Smooth muscle cell (in vitro differentiated cells): ENCODE results near the gene COL4A2. TPM values are rescaled to one million over a fixed set of nuclear protein-coding genes. Genes with fewer than 3 reads are reported as not detected.

Source experiments
- DNase-seq: peaks from one replicate; lab custom pipeline; 2025; ENCODE audit not compliant: unreplicated experiment; lab: John Stamatoyannopoulos, UW
- H2AFZ ChIP-seq: fragments of 200-600 bp; sonication (generic); 2 replicates; pipeline ENCODE4 v1.6.0; 2016; ENCODE audit warnings: antibody characterized with exemption, low read depth, mild to moderate bottlenecking
- H3F3A ChIP-seq: fragments of 200-600 bp; sonication (generic); 2 replicates; pipeline ENCODE4 v1.6.0; 2017; ENCODE audit warnings: antibody characterized with exemption, low read depth
- H3K27ac ChIP-seq: fragments of 200-600 bp; sonication (generic); 2 replicates; pipeline ENCODE4 v1.5.1; 2016; ENCODE audit warnings: low read depth, mild to moderate bottlenecking
- H3K27me3 ChIP-seq: fragments of 200-600 bp; sonication (generic); 2 replicates; pipeline ENCODE4 v1.6.1; 2016; ENCODE audit warnings: low read depth, mild to moderate bottlenecking
- H3K36me3 ChIP-seq: fragments of 200-600 bp; sonication (generic); 2 replicates; pipeline ENCODE4 v1.5.1; 2016; ENCODE audit warnings: low read depth
- H3K4me1 ChIP-seq: fragments of 200-600 bp; sonication (generic); 2 replicates; pipeline ENCODE4 v1.5.1; 2016; ENCODE audit warnings: low read depth
- H3K4me2 ChIP-seq: fragments of 200-600 bp; sonication (generic); 2 replicates; pipeline ENCODE4 v1.6.0; 2016; ENCODE audit warnings: mild to moderate bottlenecking
- H3K4me3 ChIP-seq: fragments of 200-600 bp; sonication (generic); 2 replicates; pipeline ENCODE4 v1.5.1; 2016; ENCODE audit warnings: mild to moderate bottlenecking
- H3K79me2 ChIP-seq: fragments of 200-600 bp; sonication (generic); 2 replicates; pipeline ENCODE4 v1.6.0; 2016; ENCODE audit warnings: low read depth, mild to moderate bottlenecking
- H3K9ac ChIP-seq: fragments of 200-600 bp; sonication (generic); 2 replicates; pipeline ENCODE4 v1.6.0; 2016; ENCODE audit warnings: low read depth
- H3K9me3 ChIP-seq: fragments of 200-600 bp; sonication (generic); replicated peaks from 2 replicates; pipeline ENCODE4 v1.5.1; 2016; ENCODE audit warnings: low read depth
- H4K20me1 ChIP-seq: fragments of 200-600 bp; sonication (generic); 2 replicates; pipeline ENCODE4 v1.6.0; 2016; ENCODE audit warnings: low read depth
- WGBS: methylation state at CpG from one replicate; pipeline ENCODE4 v1.1.7; 2016; ENCODE audit warnings: low lambda C conversion rate; 5-methylcytosine and 5-hydroxymethylcytosine counted together
- polyA plus RNA-seq: library from polyadenylated mRNA; unstranded; fragments of >200 nt; fragmentation: Nextera tagmentation; extraction: Ambion mirVana; gene quantifications from 2 replicates; pipeline ENCODE4 v1.2.1, GENCODE V29; 2016
- total RNA-seq: library from RNA; depleted of rRNA; stranded (reverse); fragments of >200 nt; gene quantifications from 2 replicates; pipeline ENCODE4 v1.2.3, GENCODE V29; 2014
- TF ChIP-seq, protein P1 (sequence below): fragments of 200-600 bp; sonication (generic); IDR thresholded peaks from 2 replicates; pipeline ENCODE4 v1.5.1; 2017; ENCODE audit warnings: borderline replicate concordance, mild to moderate bottlenecking, antibody characterized with exemption; ENCODE audit not compliant: insufficient read depth, poor library complexity, severe bottlenecking

The COL4A2 gene
- total and polyA plus RNA-seq, 2 experiments from 2014 or later, result 1,456 to 2,786 TPM

DNA sequence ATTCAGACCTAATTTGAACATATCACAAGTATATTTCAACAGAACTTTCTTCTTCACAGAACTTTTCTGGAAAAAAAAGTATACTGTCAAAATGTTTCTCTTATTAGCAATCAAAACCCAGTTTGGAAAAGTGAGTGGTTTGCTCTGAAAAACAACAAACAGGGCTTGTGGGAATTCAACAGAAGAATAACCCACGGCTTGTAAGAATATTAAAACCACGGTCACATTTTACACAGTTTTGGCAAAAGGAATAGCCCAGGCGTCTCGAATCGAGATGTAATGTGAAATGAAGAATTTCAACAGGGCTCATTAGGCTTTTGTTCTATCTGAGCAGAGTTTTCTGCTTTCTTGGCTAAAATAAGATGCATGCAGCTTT is 70.7 kb downstream of the COL4A2 start:
- Histone ChIP-seq H3F3A (peaks cover 85% of the 10 kb centered on the region), H4K20me1 (peaks cover 66% of the 10 kb centered on the region), H3K4me1 (peaks cover 23% of the 10 kb centered on the region), H3K4me3 (no peak overlapping the region), H3K27me3 (no peaks in the 10 kb centered on the region), H3K9ac (no peak overlapping the region), H3K79me2 (peaks cover 90% of the 10 kb centered on the region), H3K9me3 (no peaks in the 10 kb centered on the region), H2AFZ (no peak overlapping the region), H3K36me3 (no peaks in the 10 kb centered on the region), H3K4me2 (peak overlapping the region; percentile 34), H3K27ac (peak overlapping the region; percentile 97)
- TF ChIP-seq, protein P1, sequence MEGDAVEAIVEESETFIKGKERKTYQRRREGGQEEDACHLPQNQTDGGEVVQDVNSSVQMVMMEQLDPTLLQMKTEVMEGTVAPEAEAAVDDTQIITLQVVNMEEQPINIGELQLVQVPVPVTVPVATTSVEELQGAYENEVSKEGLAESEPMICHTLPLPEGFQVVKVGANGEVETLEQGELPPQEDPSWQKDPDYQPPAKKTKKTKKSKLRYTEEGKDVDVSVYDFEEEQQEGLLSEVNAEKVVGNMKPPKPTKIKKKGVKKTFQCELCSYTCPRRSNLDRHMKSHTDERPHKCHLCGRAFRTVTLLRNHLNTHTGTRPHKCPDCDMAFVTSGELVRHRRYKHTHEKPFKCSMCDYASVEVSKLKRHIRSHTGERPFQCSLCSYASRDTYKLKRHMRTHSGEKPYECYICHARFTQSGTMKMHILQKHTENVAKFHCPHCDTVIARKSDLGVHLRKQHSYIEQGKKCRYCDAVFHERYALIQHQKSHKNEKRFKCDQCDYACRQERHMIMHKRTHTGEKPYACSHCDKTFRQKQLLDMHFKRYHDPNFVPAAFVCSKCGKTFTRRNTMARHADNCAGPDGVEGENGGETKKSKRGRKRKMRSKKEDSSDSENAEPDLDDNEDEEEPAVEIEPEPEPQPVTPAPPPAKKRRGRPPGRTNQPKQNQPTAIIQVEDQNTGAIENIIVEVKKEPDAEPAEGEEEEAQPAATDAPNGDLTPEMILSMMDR, result no peak
- no peak for DNase-seq
- 84% methylated on average over 5 of the region's 5 CpGs for WGBS

DNA sequence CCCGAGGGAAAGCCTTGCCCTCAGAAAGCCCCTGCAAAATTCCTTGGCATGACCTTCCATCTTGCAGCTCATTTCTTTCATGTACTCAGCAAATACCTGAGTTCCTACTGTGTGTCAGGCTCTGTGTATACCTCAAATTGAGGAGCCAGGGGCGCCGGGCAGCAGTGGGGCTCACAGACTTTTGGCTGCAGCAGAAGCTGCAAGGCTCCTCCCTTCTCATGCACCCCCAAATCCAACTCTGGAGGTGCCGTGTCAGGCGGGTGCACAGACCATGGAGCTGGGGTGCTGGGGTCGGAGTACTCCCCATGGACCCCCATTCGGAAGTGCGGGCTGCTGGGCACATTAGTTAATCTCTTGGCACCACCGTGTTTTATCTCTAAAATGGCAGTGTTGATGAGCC is 72.3 kb downstream of the COL4A2 start:
- Histone ChIP-seq H4K20me1 (peaks cover 51% of the 10 kb centered on the region), H3K79me2 (peaks cover 90% of the 10 kb centered on the region), H3K27ac (peak overlapping the region; percentile 97), H3K4me3 (no peak overlapping the region), H3K4me2 (peak overlapping the region; percentile 4), H2AFZ (no peak overlapping the region), H3K9ac (no peak overlapping the region), H3K36me3 (no peaks in the 10 kb centered on the region), H3F3A (peaks cover 87% of the 10 kb centered on the region), H3K27me3 (no peaks in the 10 kb centered on the region), H3K9me3 (no peaks in the 10 kb centered on the region), H3K4me1 (peaks cover 23% of the 10 kb centered on the region)
- TF ChIP-seq, protein P1, result no peak
- DNase-seq, result no peak
- WGBS, result 91% methylated on average over 9 of the region's 9 CpGs

DNA sequence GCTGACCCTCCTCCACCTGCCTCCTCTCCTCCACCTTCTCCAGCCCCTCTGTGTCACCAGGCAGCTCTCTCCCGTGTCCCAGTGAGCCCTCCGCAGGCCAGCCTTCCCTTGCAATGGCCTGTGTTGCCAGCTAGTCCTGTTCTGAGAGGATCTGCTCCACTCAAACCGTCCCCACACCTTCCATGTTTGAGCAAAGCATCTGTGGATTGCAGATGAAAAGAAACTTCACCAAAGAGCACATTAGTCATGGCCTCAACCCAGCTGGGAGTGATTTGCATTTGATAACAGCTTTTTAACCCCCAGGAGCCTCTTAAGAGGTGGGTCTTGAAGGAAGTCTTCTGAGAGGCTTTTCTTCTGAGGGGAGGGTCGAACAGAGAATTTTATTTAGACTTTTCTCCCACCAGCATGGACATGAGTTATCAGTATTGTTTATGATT is 72.8 kb downstream of the COL4A2 start:
- peak overlapping the region; percentile 59 for H3K9ac ChIP-seq
- no peak for DNase-seq

More for the DNA sequence above, 72.8 kb downstream of the COL4A2 start:
- H3F3A ChIP-seq, result peaks cover 87% of the 10 kb centered on the region
- no peak overlapping the region for H2AFZ ChIP-seq
- H3K4me3 ChIP-seq, result no peak overlapping the region
- 15% methylated on average over 4 of the region's 4 CpGs for WGBS
- peaks cover 23% of the 10 kb centered on the region for H3K4me1 ChIP-seq
- no peaks in the 10 kb centered on the region for H3K9me3 ChIP-seq
- peaks cover 90% of the 10 kb centered on the region for H3K79me2 ChIP-seq
- H3K27me3 ChIP-seq, result no peaks in the 10 kb centered on the region
- peak overlapping the region; percentile 4 for H3K4me2 ChIP-seq
- no peaks in the 10 kb centered on the region for H3K36me3 ChIP-seq
- H4K20me1 ChIP-seq, result peaks cover 45% of the 10 kb centered on the region
- H3K27ac ChIP-seq, result peak overlapping the region; percentile 97
- TF ChIP-seq, protein P1, result no peak
